HK-2 (cell line): Measurements from ENCODE around the gene AGTRAP.

Experiments
- DNase-seq: peaks from one replicate; pipeline ENCODE4 v3.0.0-alpha.2; 2018; ENCODE audit not compliant: unreplicated experiment

Gene AGTRAP

GRCh38 chr1:11735531-11735853 is 444 bp upstream of the AGTRAP start:
- no peak for DNase-seq

- peak; percentile 33 for DNase-seq
Observed at GRCh38 chr1:11736746-11737639, 1.1 kb downstream of the AGTRAP start.

GRCh38 chr1:11738096-11738495 is 2.2 kb downstream of the AGTRAP start:
- DNase-seq: no peak

GRCh38 chr1:11738783-11739182 is 2.8 kb downstream of the AGTRAP start:
- no peak for DNase-seq

GRCh38 chr1:11740258-11741192 is 4.6 kb downstream of the AGTRAP start:
- no peak for DNase-seq

GRCh38 chr1:11741482-11741881 is 5.5 kb downstream of the AGTRAP start:
- no peak for DNase-seq

GRCh38 chr1:11741919-11742558 is 6.1 kb downstream of the AGTRAP start:
- no peak for DNase-seq

- no peak for DNase-seq
Observed at GRCh38 chr1:11744287-11744686, 8.4 kb downstream of the AGTRAP start.

GRCh38 chr1:11746092-11746491 is 10.2 kb downstream of the AGTRAP start:
- no peak for DNase-seq

GRCh38 chr1:11746795-11747487 is 11.0 kb downstream of the AGTRAP start:
- DNase-seq: no peak

GRCh38 chr1:11748294-11749202 is 12.6 kb downstream of the AGTRAP start:
- DNase-seq: no peak

GRCh38 chr1:11749203-11749689 is 13.3 kb downstream of the AGTRAP start:
- peak; percentile 48 for DNase-seq

GRCh38 chr1:11749996-11750395 is 14.1 kb downstream of the AGTRAP start:
- no peak for DNase-seq

GRCh38 chr1:11751087-11751486 is 15.2 kb downstream of the AGTRAP start:
- DNase-seq: no peak

GRCh38 chr1:11752359-11753088 is 16.6 kb downstream of the AGTRAP start:
- DNase-seq: no peak

GRCh38 chr1:11753555-11754208 is 17.7 kb downstream of the AGTRAP start:
- no peak for DNase-seq

GRCh38 chr1:11757047-11757446 is 21.1 kb downstream of the AGTRAP start:
- no peak for DNase-seq

- no peak for DNase-seq
Observed at GRCh38 chr1:11759791-11760190, 23.9 kb downstream of the AGTRAP start.

GRCh38 chr1:11761285-11761684 is 25.3 kb downstream of the AGTRAP start:
- DNase-seq: no peak
